CD4-positive, alpha-beta T cell (primary cell): ENCODE data around the gene ARID1B. TPM values are rescaled to one million over a fixed set of nuclear protein-coding genes. Genes with fewer than 3 reads are reported as not detected.
A peak's percentile ranks its signal among the peaks of the same experiment; 100 is the strongest.

Experiments used
- ATAC-seq: fragments of 200-7000 bp; cut with Tn5 transposase; one replicate; pipeline ENCODE4 v1.10.0; 2022; ENCODE audit warnings: mild to moderate bottlenecking; ENCODE audit not compliant: poor library complexity
- CTCF ChIA-PET: fragments of 350-600 bp; sonication (Branson Sonifier 250); formaldehyde crosslinking; loops from one replicate; lab custom pipeline; 2021; ENCODE audit warnings: antibody characterized with exemption, inconsistent platforms; lab: Charles Lee
- POLR2A ChIA-PET: fragments of 350-600 bp; sonication (Branson Sonifier 250); formaldehyde crosslinking; loops from one replicate; lab custom pipeline; 2021; ENCODE audit warnings: antibody characterized with exemption, inconsistent platforms; lab: Charles Lee
- DNase-seq, 14 experiments: peaks; one replicate each; pipeline ENCODE4 v3.0.0-alpha.2; 2013 to 2020; ENCODE audit warnings: mixed read lengths in 2 of 14
- H3K27ac ChIP-seq, 2 donors: one replicate each; pipeline versions ENCODE4 v1.5.1 to v1.7.0; 2013; ENCODE audit warnings: low read length in 2 of 2, low read depth in 1 of 2, mild to moderate bottlenecking in 1 of 2
- H3K27me3 ChIP-seq, 2 experiments: 1 replicate in 1 of 2; 2 replicates in 1 of 2; pipeline versions ENCODE4 v1.6.1 to v1.7.0; 2013; ENCODE audit warnings: low read length in 2 of 2, control low read depth in 1 of 2, mild to moderate bottlenecking in 1 of 2, moderate library complexity in 1 of 2; ENCODE audit not compliant: insufficient read depth in 2 of 2, control insufficient read depth in 1 of 2
- H3K36me3 ChIP-seq: one replicate; pipeline ENCODE4 v1.6.1; 2013; ENCODE audit warnings: low read length, control low read depth; ENCODE audit not compliant: insufficient read depth
- H3K4me1 ChIP-seq: one replicate; pipeline ENCODE4 v1.6.1; 2013; ENCODE audit warnings: low read length, control low read depth; ENCODE audit not compliant: insufficient read depth
- H3K4me3 ChIP-seq: one replicate; pipeline ENCODE4 v1.5.1; 2013; ENCODE audit warnings: mild to moderate bottlenecking, low read length, moderate library complexity
- H3K9me3 ChIP-seq, 2 experiments: 1 replicate in 1 of 2; 2 replicates in 1 of 2; pipeline versions ENCODE4 v1.6.1 to v1.7.0; 2013; ENCODE audit warnings: low read length in 2 of 2, mild to moderate bottlenecking in 2 of 2, control low read depth in 1 of 2, moderate library complexity in 1 of 2; ENCODE audit not compliant: control insufficient read depth in 1 of 2, insufficient read depth in 1 of 2
- H3K27ac Mint-ChIP-seq: one replicate; pipeline ENCODE4 v1.8.0; 2020; ENCODE audit warnings: mixed read lengths
- H3K27me3 Mint-ChIP-seq: one replicate; pipeline ENCODE4 v1.8.0; 2021; ENCODE audit warnings: mixed read lengths
- H3K36me3 Mint-ChIP-seq: one replicate; pipeline ENCODE4 v1.8.0; 2021; ENCODE audit warnings: low read depth, mixed read lengths
- H3K4me1 Mint-ChIP-seq: one replicate; pipeline ENCODE4 v1.8.0; 2021; ENCODE audit warnings: low read depth, mixed read lengths
- H3K4me3 Mint-ChIP-seq: one replicate; pipeline ENCODE4 v1.8.0; 2020; ENCODE audit warnings: mild to moderate bottlenecking, mixed read lengths
- H3K9me3 Mint-ChIP-seq: one replicate; pipeline ENCODE4 v1.8.0; 2020; ENCODE audit warnings: mixed read lengths
- CTCF ChIP-seq: fragments of 200-600 bp; IDR thresholded peaks from one replicate; pipeline ENCODE4 v1.8.0; 2022; ENCODE audit warnings: antibody characterized with exemption, mild to moderate bottlenecking
- intact Hi-C, 2 experiments: fragments of 100-400 bp; cut with DNase I in 1 of 2; cut with micrococcal nuclease in 1 of 2; formaldehyde crosslinking; loops; one replicate each; pipeline versions ENCODE4 v1.15.1 to v1.9.0; 2023 to 2025; cut with DNase I, micrococcal nuclease
- total RNA-seq, 174 experiments: library from RNA in 2 of 174; stranded (reverse) in 2 of 174; gene quantifications; one replicate each; pipeline ENCODE4 v1.2.3 and lab custom pipeline; 2021 to 2026

ARID1B gene
- total RNA-seq, 2 experiments from 2014 or later: 120 to 125 TPM

GRCh38 chr6:157113389-157113788, 336.2 kb downstream of the ARID1B start:
- H3K36me3 Mint-ChIP-seq: peaks cover 53% of the 10 kb centered on the region
- H3K4me1 ChIP-seq: no peaks in the 10 kb centered on the region
- DNase-seq: no peak
- H3K4me3 ChIP-seq: no peak overlapping the region
- H3K27me3 ChIP-seq: no peaks in the 10 kb centered on the region
- H3K27ac Mint-ChIP-seq: no peak overlapping the region
- peaks cover 19% of the 10 kb centered on the region for H3K36me3 ChIP-seq
- no peaks in the 10 kb centered on the region for H3K27me3 Mint-ChIP-seq
- peaks cover 5% of the 10 kb centered on the region for H3K4me1 Mint-ChIP-seq
- POLR2A ChIA-PET: interaction anchor here (0.6 kb wide), 1 partner anchor 772 kb away, joined by 4 read pairs; no protein-coding TSS in a partner anchor
- H3K9me3 Mint-ChIP-seq: no peaks in the 10 kb centered on the region
- intact Hi-C loops: no loop called here
- H3K4me3 Mint-ChIP-seq: no peak overlapping the region
- TF ChIP-seq CTCF: no peak
- CTCF ChIA-PET: no interaction called here
- ATAC-seq: no peak
- H3K27ac ChIP-seq: no peak overlapping the region
- H3K9me3 ChIP-seq: no peaks in the 10 kb centered on the region

GRCh38 chr6:157116426-157116825, 339.2 kb downstream of the ARID1B start:
- no peak overlapping the region for H3K4me3 ChIP-seq
- Mint-ChIP-seq H3K27me3 (no peaks in the 10 kb centered on the region), H3K36me3 (peaks cover 48% of the 10 kb centered on the region), H3K4me1 (peaks cover 10% of the 10 kb centered on the region), H3K27ac (no peak overlapping the region), H3K4me3 (no peak overlapping the region), H3K9me3 (no peaks in the 10 kb centered on the region)
- H3K27ac ChIP-seq: no peak overlapping the region
- POLR2A ChIA-PET: no interaction called here
- peaks cover 27% of the 10 kb centered on the region for H3K36me3 ChIP-seq
- ATAC-seq (no peak), DNase-seq (no peak)
- intact Hi-C loops: no loop called here
- no peaks in the 10 kb centered on the region for H3K4me1 ChIP-seq
- H3K27me3 ChIP-seq: no peaks in the 10 kb centered on the region
- CTCF ChIA-PET: no interaction called here
- H3K9me3 ChIP-seq: no peaks in the 10 kb centered on the region
- TF ChIP-seq CTCF: no peak

- CTCF ChIA-PET: no interaction called here
- Histone ChIP-seq H3K27me3 (no peaks in the 10 kb centered on the region), H3K4me1 (no peaks in the 10 kb centered on the region), H3K27ac (no peak overlapping the region), H3K36me3 (peaks cover 27% of the 10 kb centered on the region), H3K4me3 (no peak overlapping the region), H3K9me3 (no peaks in the 10 kb centered on the region)
- Mint-ChIP-seq H3K4me1 (peaks cover 10% of the 10 kb centered on the region), H3K4me3 (no peak overlapping the region), H3K27ac (peak overlapping the region; percentile 20), H3K27me3 (no peaks in the 10 kb centered on the region), H3K36me3 (peaks cover 40% of the 10 kb centered on the region), H3K9me3 (no peaks in the 10 kb centered on the region)
- no peak for ATAC-seq
- intact Hi-C loops: no loop called here
- TF ChIP-seq CTCF: no peak
- POLR2A ChIA-PET: no interaction called here
- no peak for DNase-seq
Measured at GRCh38 chr6:157117431-157118095, 340.4 kb downstream of the ARID1B start.
